Stimulated activated CD8-positive, alpha-beta memory T cell treated with anti-CD3 and anti-CD28 coated beads, Interleukin-4, amount 100 ng/mL, for 48 hours (primary cell): ENCODE data around the gene LEFTY2.
A peak's percentile ranks its signal among the peaks of the same experiment; 100 is the strongest.

Source experiments
- DNase-seq: peaks from one replicate; pipeline ENCODE4 v3.0.0-alpha.2; 2020

Gene LEFTY2

DNA sequence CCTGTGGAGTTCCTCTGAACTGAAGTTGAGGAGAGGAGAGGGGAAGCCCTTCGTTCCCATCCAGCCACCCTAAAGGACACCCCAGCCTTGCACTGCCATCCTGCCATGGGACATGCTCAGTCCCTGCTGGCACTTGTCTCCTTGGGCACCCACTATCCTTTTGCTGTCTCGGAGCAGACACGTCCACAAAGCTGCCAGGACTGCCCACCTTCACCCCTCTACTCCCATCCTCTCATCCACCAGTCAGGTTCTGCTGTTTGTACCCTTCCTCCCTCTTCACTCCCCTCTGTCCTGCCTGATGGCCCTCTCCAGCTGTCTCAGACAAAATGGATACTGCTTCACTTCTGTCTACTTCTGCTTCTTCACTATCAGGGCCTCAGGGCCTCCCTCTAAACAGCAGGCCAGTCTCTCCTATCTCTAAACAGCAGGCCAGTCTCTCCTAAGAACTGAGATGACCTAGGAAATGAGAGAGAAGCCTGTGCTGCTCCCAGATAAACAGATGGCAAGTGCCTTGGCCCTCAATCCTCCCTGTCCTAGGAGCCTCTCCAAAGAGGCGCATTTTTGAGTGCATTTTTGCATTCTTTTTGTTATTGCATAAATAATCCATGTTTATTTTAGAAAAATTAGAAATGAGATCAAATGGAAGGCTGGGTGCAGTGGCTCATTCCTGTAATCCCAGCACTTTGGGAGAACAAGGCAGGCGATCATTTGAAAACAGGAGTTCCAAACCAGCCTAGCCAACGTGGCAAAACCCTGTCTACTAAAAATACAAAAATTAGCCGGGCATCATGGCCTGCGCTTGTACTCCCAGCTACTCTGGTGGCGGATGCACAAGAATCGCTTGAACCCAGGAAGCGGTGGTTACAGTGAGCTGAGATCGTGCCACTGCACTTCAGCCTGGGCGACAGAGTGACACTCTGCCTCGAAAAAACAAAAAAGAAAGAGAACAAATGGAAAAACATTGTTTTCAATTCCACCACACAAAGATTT lies 12.5 kb downstream of the LEFTY2 start:
- DNase-seq: no peak

DNA sequence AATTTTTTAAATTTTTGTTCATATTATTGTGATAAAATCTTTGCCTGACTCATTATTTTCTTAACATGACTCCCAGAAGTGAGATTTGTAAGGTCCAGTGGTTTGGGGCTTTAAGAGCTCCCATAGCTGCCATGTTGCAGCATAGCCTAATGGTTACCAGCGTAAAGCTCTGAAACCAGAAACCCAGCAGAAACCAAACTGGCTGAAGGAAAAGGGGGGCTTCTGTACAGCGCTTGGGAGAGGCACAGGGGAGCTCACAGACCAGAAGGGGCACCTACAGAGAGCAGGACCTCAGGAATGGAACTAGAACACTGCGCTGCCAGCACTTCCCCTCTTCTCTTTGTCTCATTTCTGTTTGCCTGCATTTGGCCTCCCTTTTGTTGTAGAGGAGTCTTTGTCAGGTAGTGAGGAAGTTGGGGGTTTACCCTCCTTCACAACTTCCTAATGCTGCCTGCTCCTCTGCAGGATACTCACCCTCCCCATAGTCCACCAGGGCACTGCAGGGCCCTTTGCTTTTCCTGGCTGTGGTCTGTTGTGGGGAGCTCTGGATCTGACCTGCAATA lies 14.4 kb downstream of the LEFTY2 start:
- no peak for DNase-seq

DNA sequence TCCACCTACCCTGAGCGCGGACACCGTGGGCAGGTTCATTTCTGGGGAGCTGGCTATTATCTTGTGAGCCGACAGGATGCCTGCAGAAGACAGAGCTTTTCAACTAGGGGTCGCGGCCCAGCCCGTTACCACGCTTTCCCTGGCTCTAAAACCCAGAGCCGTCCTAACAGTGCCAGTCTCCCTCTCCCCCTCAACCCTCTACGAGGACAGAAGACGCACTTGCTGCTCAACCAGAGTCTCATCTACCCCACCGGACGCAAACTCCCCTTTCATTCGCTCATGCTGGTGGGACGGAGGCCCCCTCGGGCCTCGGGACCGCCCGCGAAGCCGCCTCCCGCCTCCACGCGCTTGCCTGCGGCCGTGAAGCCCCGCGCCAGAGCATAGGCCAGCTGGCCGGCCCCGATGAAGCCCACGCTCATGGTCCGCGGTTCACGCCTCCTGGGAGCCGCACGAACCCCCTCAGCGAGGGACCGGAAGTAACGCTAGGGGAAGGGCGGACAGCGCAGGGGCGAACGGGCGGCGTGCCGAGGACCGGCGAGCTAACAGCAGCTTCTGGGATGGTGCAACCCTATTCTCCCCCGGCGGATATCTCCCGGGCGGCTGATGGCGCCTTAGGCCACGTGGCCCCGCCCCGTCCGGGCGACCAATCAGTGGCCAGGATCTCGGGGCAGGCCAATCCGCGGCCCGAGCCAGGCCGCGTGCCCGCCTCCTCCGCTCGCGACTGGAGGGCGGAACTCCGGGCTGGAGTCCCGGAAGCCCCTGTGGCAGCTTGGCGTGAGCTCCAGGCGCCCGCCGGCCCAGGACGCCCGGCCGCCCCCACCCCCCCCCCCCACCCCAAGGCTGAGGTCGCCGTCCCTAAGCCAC lies 17.1 kb downstream of the LEFTY2 start, which contains the start of gene PYCR2:
PYCR2 (minus strand) TSS at position 559 of the 864 bp plus-strand sequence; CDS start at position 419, 140 bp downstream.
- peak; percentile 93 for DNase-seq

DNA sequence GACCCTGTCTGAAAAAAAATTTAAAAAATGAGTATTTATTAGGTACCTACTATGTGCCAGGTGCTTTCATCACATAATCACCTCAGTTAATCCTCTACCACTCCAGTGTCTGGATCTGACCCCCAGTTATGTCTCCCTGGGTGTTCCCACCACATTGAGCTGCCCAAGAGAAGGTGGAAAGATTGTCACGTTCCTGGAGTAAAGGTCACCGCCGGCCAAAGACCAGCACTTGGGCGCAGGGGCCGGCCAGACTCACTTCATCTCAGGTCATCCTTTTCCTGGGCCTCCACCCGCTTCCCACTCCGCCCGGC lies 17.7 kb downstream of the LEFTY2 start:
- no peak for DNase-seq

DNA sequence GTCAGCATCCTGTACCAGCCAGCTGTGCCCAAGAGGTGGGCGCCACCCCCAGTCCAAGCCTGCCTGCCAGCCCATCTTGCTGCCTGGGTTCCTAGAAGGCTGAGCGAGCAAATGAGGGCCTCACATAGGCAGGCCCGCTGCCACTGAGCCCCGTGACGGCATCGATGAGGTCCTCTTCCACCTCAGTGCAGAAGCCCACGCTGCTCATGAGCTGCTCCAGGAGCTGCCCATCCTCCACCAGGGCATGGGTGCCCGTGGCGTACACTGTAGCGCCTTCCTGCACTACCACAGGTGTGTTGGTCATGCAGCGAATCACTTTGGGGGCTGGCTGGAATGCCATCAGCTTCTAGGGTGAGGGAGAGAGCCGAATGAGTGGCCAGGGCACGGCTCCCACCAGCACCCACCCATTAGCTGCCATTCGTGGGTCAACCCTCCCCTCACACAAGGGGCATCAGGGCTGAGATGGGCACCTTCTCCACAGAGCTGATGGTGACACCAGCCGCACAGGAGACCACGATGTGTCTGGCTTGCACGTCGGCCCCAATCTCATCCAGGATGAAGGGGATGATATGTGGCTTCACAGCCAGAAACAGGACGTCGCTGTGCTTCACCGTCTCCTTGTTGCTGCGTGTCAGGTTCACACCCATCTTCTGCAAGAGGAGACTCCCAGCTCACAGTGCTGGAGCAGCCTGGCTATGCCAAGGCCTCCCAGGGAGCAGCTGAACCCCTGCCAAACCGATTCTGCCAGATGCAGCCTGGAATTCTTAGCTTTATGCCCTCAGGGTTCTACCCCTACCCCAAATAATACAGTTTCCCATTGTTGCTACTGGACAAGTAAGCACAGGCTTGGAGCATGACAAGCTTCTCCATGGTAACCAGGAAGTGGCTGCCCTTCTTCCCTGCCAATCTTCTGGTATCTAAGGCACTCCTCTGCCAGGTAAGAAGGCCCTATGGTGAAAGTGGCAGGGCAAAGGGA lies 19.0 kb downstream of the LEFTY2 start:
- no peak for DNase-seq

DNA sequence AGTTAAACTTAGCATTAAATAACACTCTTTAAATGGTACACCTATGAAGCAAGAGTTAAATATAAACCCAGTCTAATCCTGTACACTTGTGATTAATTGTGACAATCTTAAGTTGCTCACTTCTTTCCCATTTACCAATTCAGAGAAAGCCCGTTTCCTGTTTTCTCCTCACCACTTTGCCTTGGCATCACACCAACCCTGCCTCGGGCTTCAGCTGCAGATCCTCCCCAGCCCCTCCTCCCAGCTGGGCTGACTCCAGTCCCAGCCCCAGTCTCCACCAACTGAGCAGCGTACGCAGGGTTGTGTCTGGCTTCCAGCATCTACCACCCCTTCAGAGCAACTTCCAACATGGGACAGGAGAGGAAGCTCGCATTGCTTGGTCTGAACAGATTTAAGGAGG lies 21.1 kb downstream of the LEFTY2 start:
- no peak for DNase-seq

DNA sequence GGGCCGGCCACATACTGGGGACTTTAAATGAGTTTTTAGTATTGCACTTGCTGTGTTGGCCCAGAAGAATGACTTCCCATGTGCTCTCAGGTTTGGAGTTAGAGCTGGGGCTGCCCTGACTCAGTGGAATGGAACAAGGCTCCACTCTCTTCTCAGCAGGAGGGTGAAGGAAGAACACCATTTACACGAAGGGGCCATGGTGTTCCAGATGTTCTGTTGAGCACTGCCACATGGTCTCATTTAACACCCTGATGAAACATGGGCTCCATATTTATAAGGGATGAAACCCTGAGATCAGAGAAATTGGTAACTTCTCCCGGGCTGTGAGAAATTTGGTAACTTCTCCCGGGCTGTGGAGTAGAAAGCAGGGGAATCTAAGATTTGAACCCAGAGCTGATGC lies 22.7 kb downstream of the LEFTY2 start:
- DNase-seq: no peak

DNA sequence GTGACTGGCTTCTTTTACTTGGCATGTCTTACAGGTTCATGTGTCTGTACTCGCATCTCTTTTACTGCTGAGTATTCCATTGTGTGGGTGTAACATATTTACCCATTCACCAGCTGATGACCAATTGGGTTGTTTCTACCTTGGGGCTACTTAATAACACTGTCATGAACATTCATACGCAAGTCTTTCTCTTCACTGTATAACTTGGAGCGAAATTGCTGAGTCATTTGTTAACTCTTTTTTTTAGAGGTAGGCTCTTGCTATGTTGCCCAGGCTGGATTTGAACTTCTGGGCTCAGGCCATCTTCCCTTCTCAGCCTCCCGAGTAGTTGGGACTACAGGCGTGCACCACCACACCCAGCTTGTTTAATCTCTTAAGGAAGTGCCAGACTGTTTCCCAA lies 23.5 kb downstream of the LEFTY2 start:
- DNase-seq: no peak

DNA sequence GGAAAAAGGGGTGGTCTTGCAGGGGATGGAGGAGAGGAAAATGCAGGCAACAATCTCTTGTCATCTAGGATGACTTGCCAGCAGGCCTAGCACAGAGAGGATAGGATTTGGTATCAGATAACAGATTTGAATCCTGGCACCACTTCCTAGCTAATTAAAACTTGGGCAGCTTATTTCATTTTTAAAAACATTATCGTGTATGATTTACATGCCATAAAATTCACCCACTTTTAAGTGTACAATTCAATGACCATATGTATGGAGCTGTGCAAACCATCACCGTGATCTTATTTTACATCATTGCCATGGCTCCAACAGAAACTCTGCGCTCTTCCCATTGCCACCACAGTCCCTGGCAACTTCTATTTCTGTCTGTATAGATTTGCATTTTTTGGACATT lies 23.9 kb downstream of the LEFTY2 start:
- DNase-seq: no peak

DNA sequence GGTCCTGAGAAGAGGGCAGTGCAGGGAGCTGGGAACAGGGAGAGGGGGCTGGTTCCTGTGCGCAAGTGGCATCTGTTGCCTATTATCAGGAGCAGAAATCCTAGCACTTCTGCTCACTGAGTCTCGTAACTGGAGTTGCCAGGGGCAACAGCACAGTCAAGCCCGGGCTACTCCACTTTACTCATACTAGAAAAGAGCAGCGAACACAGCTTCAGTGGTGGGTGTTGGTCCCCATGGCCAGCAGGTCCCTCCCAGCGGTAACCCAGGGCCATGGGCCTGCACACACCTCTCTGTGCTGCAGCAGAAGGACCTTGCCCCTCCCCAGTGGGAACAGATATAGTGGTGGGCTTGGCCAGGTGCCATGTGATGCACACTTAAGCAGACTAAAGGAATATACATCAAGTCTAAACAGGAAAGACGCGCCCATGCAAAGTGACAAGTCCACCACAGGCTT lies 25.5 kb downstream of the LEFTY2 start:
- DNase-seq: no peak

DNA sequence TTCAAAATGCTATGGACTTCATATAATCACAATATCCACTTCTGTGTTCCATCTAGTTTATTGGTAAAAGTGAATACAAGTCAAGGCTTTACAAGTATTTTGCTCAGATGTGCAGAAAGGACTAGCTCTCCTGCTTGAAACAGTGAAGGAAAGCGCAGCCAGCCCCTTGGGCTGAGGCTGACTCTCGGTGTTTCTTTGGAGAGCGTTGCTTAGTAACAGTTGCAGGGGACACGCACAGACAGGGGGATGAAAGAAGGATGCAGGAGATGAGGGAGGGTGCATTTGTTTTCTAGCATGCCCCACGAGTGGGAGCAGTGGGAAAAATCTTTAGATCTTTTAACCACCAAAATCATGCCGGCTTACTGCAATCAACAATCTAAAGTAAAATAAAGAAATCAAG lies 26.1 kb downstream of the LEFTY2 start:
- DNase-seq: no peak

DNA sequence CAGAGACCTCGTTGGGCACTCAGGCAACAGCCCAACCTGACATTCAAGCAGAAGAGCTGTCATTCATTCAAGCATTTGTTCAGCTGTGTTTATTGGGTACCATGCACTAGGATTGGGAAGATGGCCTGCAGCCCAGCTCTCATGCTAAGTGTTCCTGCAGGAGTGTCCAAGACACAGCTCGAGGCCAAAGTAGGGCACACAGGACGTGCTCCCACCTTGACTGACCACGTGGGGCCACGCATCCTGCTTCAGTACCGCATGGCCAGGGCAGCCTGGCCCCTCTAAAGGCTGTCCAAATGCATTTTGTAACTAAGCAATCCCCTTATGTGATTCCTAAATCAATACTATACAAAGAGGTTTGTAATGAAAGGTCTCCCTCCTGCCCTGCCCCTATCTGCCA lies 26.6 kb downstream of the LEFTY2 start:
- no peak for DNase-seq

DNA sequence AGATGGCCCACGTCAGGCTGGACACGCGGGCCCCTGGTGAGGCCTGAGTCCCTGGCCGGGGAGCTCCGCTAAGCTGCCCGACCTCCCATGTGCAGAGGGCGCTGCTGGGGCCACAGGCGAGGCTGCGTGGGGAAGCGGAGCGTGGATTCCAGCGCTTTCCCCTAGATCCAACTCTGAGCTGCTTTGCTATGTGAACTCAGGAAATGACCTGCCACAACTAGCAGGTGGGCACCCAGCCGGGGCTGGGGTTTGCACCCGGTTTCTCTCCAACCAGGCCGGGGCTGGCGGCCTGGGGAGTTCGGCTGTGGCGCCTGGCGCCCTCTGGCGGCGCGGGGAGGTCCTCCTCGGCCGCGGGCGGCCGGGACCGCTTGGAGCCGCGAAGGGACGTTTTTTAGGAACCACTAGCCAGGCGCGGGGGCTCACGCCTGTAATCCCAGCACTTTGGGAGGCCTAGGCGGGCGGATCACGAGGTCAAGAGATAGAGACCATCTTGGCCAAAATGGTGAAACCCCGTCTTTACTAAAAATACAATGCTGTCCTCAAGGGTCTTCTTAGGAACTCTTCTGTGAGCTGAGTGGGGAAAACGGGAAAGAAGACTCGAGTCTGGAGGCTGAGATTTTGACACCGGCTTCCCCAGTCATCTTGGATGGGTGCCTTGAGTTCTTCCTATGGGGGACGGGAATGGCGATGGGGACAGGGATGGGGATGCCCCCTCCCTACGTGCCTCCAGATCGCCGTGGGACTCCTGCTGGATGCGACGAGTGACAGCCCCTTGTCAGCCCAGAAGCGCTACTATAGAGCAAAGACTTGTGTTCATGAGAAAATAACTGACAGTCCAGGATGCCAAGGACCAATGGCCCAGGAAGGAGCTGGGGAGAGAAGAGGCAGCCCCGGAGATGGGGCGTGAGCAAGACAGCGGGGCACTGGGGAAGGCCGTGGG lies 29.6 kb downstream of the LEFTY2 start:
- DNase-seq: peak; percentile 83

DNA sequence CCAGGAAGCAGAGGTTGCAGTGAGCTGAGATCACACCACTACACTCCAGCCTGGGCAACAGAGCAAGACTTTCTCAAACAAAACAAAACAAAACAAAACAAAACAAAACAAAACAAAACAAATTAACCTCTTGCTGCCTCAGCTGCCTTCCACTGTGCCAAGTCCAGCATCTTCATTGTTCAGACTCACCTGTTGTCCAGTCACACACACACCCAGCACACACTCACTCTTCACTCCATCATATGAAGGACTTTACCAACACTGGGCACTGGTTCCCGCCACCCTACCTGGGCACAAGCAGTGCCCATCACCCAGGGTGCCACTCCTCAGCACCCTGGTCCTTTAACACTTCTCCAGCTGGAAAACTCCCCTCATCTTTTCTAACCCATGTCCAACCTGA lies 31.5 kb downstream of the LEFTY2 start:
- DNase-seq: no peak

DNA sequence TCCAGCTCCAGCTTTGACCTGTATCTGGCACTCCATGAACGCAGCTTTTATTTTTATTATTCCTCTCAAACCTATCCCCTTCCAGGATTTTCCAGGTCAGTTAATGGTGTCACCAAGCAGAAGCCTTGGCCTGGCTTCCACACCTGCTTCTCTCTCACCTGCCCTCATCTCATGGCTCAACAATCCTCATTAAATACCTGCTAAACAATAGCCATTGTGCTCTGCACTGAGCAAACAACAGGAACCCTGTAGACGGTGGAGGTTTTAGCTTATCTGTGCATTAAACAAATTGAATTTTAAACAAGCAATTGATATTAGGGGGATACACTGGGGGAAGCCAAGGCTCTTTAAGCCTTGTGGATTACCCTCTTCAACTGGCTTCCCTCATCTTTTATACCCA lies 32.2 kb downstream of the LEFTY2 start:
- DNase-seq: no peak

DNA sequence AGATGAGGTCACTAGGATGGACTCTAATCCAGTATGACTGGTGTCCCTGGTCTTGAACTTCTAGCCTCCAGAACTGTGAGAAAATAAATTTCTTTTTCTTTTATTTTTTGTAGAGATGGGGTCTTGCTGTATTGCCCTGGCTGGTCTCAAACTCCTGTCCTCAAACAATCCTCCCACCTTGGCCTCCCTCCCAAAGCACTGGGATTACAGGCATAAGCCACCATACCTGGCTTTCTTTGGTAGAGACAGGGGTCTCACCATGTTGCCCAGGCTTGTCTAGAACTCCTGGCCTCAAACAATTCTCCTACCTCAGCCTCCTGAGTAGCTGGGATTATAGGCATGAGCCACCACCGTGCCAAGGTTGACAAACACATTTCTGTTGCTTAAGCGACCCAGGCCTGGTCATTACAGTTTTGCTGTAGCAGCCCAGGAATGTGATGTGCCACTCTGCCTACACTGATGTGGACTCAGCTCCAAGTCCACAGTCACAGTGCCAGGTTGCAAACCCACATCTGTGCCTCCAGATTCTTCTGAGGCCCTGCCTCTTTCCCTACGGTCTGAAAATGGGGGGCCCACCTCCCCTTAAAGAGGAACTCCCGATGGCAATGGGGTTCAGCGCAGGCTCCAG lies 32.9 kb downstream of the LEFTY2 start:
- no peak for DNase-seq

DNA sequence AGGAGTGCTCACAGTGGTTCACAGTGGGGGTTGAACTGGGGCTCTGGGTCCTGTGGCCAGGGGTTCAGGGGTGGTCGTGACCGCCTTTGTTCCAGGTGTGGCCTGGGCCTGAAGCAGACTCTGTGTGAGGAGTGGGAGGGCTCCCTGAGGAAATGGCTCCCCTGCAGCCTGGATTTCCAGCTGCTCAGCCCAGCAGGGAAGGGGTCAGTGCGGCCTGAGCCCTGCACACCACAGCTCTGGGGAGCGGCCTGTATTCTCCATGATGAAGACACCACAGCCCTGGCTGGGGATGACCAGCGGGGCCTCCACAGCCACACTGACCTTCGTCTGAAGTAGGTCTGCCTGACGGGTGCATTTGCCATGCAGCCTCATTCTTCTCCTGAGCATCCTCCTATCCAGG lies 33.7 kb downstream of the LEFTY2 start:
- DNase-seq: no peak

DNA sequence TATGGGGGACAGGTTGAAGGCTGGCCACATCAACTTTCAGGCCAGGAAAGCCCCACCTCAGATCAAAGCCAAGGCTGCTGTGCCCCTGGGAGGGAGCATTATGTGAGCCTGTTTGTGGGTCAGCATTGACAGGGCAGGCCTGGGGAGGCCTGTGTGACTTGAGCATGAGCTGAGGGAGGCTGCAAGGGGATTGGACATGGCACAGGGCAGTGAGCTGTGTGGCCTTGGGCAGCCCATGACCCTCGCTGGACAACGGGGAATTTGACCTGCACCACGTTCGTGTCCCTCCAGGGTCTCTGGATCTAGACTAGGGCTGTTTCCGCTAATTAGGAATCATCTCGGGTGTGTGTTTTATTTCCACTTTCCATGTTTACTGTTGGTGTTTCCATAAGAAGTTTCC lies 34.6 kb downstream of the LEFTY2 start:
- no peak for DNase-seq

DNA sequence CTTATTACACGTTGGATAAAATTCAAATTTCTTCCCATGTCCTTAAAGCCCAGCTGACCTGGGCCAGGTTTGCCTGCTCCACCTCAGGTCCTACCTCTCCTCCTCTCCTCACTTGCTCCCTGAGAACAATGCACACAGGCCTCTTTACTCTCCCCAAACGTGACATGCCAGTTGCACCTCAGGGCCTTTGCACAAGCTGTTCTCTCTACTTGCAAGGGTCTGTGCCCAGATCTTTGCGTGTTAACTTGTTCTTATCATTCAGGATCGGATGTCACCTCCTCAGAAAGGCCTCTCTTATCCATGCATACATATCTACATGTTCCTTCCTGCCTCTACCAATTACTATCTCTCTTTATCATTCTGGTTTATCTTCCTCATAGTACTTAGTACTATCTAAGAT lies 37.4 kb downstream of the LEFTY2 start:
- DNase-seq: no peak
